A673 (cell line): ENCODE measurements around the gene C1orf35.

ENCODE experiments used
- CTCF ChIP-seq: fragments of 300-800, 200-600 bp; sonication (generic); conservative IDR thresholded peaks from 2 replicates; pipeline ENCODE4 v1.5.1; 2017; ENCODE audit warnings: low read depth, mild to moderate bottlenecking, antibody characterized with exemption, low read length, moderate library complexity, mixed read lengths
- EZH2 ChIP-seq: fragments of 200-600 bp; sonication (generic); IDR thresholded peaks from 2 replicates; pipeline ENCODE4 v1.6.1; 2017; ENCODE audit warnings: borderline replicate concordance, low read depth, mild to moderate bottlenecking, mixed read lengths, antibody characterized with exemption, low read length; ENCODE audit not compliant: poor library complexity, severe bottlenecking

DNA sequence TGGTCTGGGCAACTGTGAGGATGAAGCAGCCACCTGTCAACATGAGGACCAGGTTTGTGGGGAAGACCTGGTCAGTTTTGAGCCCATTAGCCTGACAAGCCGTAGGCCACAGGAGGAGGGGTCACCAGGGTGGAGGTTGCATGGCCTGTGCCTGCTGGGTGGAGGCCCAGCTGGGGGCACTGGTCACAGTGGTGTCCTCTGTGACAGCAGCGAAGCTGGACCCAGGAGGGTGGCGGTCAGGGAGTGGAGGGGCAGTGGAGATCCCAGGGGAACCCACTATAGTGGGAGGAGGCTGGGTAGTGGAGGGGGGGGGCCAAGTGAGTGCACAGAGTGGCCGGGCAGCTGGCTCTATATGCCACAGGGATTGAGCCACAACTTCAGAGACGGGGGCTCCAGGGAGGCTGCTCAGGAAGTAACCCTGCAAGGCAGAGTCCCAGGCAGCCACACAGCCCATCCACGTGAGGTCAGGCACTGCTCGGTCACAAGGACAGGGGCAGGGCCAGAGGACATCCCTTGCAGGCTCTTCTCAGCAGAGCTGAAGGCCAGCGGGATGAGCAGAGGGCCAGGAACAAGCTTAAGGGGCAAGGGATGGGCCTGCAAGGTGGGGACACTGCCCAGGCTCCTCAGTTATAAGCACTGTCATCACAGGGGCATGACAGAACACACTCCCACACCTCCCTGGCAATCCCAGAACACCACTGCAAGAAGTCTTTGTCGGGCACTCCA lies 2.3 kb upstream of the C1orf35 start:
- TF ChIP-seq CTCF = no peak
- TF ChIP-seq EZH2 = no peak
